Stimulated activated CD8-positive, alpha-beta memory T cell treated with anti-CD3 and anti-CD28 coated beads, Interleukin-15, amount 100 ng/mL, for 1 hour (primary cell): ENCODE measurements around the gene CACNA2D1.

Source experiments
- DNase-seq: peaks from one replicate; pipeline ENCODE4 v3.0.0-alpha.2; 2020; ENCODE audit warnings: low read depth

The CACNA2D1 gene

GRCh38 chr7:82226191-82226590, 217.4 kb downstream of the CACNA2D1 start:
- DNase-seq, result no peak

- DNase-seq, result no peak
Observed at GRCh38 chr7:82224529-82224928, 219.0 kb downstream of the CACNA2D1 start.

DNA sequence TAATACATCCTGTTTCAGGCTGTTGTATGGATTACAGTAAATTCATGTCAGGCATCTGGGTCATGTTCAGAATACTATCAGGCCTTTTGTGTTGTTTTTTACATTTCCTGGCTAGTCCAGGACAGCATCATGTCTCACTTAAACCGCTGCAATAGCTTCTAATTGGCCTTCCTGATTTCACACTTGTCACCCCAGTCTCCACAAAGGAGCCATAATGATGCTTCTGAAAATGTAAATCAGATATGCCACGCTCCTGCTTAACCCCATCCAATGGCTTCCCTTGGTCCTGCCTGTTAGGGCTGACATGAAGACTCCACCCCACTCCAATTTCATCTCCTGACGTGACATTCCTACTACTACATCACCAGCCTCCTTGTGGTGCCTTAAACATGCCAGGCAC, 220.0 kb downstream of the CACNA2D1 start:
- no peak for DNase-seq

- DNase-seq, result no peak
Observed at GRCh38 chr7:82221152-82221674, 222.4 kb downstream of the CACNA2D1 start.

- DNase-seq, result no peak
Observed at GRCh38 chr7:82212466-82212865, 231.1 kb downstream of the CACNA2D1 start.

DNA sequence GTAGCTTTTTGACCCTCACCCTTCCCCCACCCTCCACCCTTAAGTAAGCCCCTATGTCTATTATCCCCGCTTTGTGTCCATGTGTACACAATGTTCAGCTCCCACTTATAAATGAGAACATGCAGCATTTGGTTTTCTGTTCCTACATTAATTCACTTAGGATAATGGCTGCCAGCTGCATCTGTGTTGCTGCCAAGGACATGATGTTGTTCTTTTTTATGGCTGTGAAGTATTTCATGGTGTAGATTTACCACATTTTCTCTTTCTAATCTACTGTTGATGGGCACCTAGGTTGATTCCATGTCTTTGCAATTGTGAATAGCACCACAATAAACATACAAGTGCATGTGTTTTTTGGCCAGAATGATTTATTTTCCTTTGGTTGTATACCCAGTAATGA, 232.2 kb downstream of the CACNA2D1 start:
- no peak for DNase-seq

- no peak for DNase-seq
Observed at GRCh38 chr7:82210416-82211184, 233.0 kb downstream of the CACNA2D1 start.

- no peak for DNase-seq
Observed at GRCh38 chr7:82209179-82209747, 234.3 kb downstream of the CACNA2D1 start.

DNA sequence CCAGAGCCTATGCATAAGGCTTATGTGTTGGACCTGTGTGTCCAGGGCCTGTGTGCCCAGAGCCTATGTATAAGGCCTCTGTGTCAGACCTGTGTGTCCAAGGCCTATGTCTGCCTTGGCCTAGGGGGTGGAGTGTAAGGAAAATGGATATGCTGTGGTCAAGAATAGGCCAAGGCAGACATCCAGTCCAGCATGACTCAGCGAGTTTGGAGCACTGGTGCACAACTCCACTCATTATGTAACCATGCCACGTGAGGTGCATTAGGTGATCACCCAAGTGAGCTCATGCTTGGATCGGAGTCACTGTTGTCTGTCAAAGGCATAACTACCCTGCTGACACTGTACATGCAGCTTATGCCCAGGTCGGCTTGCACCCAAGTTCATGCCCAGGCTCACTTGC, 238.9 kb downstream of the CACNA2D1 start:
- no peak for DNase-seq

GRCh38 chr7:82202965-82203364, 240.6 kb downstream of the CACNA2D1 start:
- DNase-seq, result no peak

- no peak for DNase-seq
Observed at GRCh38 chr7:82202107-82202506, 241.5 kb downstream of the CACNA2D1 start.

DNA sequence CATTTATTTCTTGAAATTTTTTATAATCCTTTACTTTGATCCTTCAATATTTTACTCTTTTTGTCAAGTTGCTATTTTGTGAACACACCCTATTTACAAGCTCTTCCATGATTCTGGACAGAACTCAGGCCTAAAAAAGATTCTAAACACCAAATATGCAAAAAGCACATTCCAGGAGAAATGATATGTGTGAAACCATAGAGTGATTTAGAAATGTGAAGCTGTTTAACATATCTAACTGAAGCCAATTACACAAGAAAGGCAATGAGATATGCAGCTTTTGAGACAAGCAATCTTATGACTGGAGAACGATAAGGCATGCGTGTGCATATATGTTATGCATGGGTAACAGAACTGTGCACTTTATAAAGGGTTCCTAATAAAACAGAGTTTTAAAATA, 243.0 kb downstream of the CACNA2D1 start:
- no peak for DNase-seq

DNA sequence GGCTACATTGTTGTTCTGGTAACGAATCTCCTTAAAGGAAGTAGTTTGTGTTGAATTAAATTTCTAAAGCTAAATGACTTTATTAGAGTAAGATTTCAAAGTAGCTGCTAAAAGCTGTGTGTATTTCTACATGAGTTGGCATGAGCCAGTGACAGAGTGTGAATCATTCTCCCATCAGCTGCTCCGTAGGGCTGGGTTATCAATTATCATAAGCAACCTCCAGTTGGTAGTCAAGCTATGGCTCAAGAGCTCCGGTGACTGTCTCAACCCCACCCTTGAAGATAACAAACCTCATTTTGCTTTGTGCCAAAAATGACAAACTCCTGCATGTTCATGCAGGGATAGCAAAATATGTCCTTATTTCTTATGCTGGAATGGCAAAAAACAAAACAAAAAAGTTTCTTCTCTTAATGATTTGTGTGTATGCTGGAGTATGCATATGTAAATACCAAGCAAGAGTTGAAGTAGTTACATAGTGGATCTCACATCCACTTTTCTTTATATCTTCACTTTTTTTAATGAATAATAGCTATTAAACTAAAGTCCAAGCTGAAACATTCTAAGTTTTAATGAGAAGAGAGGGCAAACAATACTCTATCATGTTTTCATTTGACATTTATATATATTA, 249.4 kb downstream of the CACNA2D1 start:
- DNase-seq, result no peak

DNA sequence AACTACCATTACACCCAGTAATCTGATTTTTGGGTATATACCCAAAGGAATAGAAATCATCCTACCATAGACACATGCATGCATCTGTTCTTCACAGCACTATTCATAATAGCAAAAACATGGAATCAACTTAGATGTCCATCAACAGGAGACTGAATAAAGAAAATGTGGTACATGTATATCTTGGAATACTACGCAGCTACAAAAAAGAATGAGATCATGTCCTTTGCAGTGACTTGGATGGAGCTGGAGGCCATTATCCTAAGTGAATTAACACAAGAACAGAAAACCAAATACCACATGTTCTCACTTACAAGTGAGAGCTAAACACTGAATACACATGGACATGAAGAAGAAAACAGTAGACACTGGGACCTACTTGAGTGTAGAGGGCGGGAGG, 254.9 kb downstream of the CACNA2D1 start:
- DNase-seq, result no peak

GRCh38 chr7:82185443-82185842, 258.1 kb downstream of the CACNA2D1 start:
- no peak for DNase-seq

DNA sequence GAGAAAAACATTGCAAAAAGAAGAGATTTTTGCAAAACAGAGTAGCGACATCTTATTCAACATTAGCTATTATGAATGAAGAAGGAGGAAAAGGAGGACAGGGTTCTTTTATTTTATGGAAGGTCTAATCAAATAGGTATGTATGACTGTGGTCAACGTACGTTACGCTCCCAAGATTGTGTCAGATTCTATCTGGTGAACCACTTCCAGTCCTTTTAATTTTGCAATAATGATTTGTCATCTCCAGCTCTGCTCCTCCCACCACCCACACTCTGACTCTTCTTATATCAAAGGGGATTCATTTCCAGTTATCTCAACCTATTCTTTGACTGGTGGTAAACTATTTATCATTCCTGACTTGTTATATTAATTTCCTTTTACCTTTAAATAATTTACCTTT, 259.9 kb downstream of the CACNA2D1 start:
- no peak for DNase-seq

DNA sequence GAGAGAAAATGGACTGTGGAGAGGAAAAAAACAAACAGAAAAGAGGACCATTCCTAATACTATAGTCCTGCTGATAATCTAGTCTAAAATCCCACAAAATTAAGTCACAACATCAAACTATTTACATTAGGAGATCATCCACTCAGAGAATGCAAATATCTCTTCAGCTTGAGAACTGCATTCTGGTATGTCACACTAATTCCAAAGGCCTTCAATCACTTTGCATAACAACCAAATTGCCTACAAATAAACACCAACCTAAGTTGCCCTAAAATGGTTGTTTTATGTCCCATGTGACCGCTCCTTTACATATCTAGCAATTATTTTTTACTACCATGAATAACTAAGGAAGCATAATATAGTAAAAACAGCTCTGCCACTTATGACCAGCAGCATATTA, 264.3 kb downstream of the CACNA2D1 start:
- no peak for DNase-seq

- DNase-seq, result no peak
Observed at GRCh38 chr7:82175319-82175718, 268.3 kb downstream of the CACNA2D1 start.

GRCh38 chr7:82173400-82174021, 270.1 kb downstream of the CACNA2D1 start:
- no peak for DNase-seq

- no peak for DNase-seq
Observed at GRCh38 chr7:82172881-82173280, 270.7 kb downstream of the CACNA2D1 start.

GRCh38 chr7:82172017-82172416, 271.6 kb downstream of the CACNA2D1 start:
- DNase-seq, result no peak

DNA sequence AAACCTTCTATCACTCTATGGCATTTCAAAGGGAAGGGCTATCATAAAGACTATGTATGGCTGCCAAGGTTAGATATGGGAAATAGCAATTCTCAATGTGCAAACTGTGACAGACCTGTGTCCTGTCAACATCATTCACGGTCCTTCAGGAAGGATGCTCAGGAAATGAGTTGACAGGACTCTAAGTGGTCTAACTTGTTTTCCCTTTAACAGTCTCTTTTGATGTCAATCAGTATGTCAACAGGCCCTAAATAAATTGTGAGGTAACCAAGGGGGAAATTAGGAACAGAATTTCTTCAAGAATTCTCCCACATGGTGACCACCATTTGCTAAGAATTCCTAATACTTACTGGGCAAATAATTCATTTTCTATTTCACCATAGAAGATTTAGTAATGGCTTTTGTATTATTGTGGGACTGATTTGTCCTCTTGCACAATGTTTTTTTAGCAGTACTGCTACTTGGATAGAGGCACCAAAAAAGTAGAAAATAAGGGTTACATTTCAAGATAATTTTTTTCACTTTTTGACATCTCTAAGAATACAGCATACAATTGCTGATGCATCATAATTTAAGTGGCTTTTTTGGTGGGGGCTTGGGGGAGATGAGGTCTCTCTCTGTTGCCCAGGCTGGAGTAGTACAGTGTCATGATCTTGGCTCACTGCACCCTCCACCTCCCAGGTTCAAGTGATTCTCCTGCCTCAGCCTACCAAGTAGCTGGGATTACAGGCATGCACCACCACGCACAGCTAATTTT, 275.8 kb downstream of the CACNA2D1 start:
- no peak for DNase-seq
